ENCODE measurements around the gene SYNJ2. TPM values are rescaled to one million over a fixed set of nuclear protein-coding genes. Genes with fewer than 3 reads are reported as not detected.

The SYNJ2 gene
- total RNA-seq, 1 experiment from 2014 or later: 10.3 TPM

DNA sequence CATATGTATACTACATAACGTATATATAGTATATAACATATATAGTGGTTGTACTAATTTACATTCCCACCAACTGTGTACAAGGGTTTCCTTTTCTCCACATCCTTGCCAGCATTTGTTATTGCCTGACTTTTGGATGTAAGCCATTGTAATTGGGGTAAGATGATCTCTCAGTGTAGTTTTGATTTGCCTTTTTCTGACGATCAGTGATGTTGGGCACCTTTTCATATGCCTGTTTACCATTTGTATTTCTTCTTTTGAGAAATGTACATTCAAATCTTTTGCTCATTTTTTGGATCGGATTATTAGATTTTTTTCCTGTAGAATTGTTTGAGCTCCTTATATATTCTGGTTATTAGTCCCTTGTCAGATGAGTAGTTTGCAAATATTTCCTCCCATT, 11.4 kb downstream of the SYNJ2 start:
- CTCF ChIA-PET: interaction anchor here (0.6 to 0.7 kb wide), 2 partner anchors 16 to 230 kb away, joined by 3 read pairs; no protein-coding TSS in a partner anchor
- no TSS peak for BruUV-seq (replicated peaks)
- intact Hi-C loops (cut with micrococcal nuclease): no loop called here

GRCh38 chr6:157994125-157994795, 12.6 kb downstream of the SYNJ2 start:
- Mint-ChIP-seq H3K27ac (ENCODE audit: low read depth, unreplicated experiment) (no peak overlapping the region), H3K36me3 (ENCODE audit: insufficient read depth, unreplicated experiment) (no peaks in the 10 kb centered on the region), H3K4me1 (ENCODE audit: insufficient read depth, unreplicated experiment) (peaks cover 24% of the 10 kb centered on the region), H3K27me3 (ENCODE audit: insufficient read depth, unreplicated experiment) (no peaks in the 10 kb centered on the region), H3K4me3 (ENCODE audit: unreplicated experiment) (no peak overlapping the region), H3K9me3 (ENCODE audit: unreplicated experiment) (no peaks in the 10 kb centered on the region)
- no TSS peak for BruUV-seq (replicated peaks)
- ChIA-PET POLR2A (interaction anchor here (1.4 kb wide), 1 partner anchor 13 kb away, joined by 3 read pairs; the partner anchor contains the start of gene SYNJ2), CTCF (interaction anchor here (0.5 to 1.1 kb wide), 2 partner anchors 67 to 77 kb away, joined by 3 read pairs; no protein-coding TSS in a partner anchor)
- TF ChIP-seq CTCF (IDR thresholded peaks at IDR 0.05; ENCODE audit: unreplicated experiment): no peak
- DNase-seq (ENCODE audit: unreplicated experiment): no peak
- intact Hi-C loops (cut with micrococcal nuclease): no loop called here

More for the DNA sequence above, 11.4 kb downstream of the SYNJ2 start:
- POLR2A ChIA-PET: no interaction called here
- H3K9me3 Mint-ChIP-seq (ENCODE audit: unreplicated experiment): no peaks in the 10 kb centered on the region
- H3K4me3 Mint-ChIP-seq (ENCODE audit: unreplicated experiment): no peak overlapping the region
- no peaks in the 10 kb centered on the region for H3K36me3 Mint-ChIP-seq (ENCODE audit: insufficient read depth, unreplicated experiment)
- no peak for DNase-seq (ENCODE audit: unreplicated experiment)
- no peak for TF ChIP-seq CTCF (IDR thresholded peaks at IDR 0.05; ENCODE audit: unreplicated experiment)
- no peaks in the 10 kb centered on the region for H3K27me3 Mint-ChIP-seq (ENCODE audit: insufficient read depth, unreplicated experiment)
- no peak overlapping the region for H3K27ac Mint-ChIP-seq (ENCODE audit: low read depth, unreplicated experiment)
- peaks cover 24% of the 10 kb centered on the region for H3K4me1 Mint-ChIP-seq (ENCODE audit: insufficient read depth, unreplicated experiment)

DNA sequence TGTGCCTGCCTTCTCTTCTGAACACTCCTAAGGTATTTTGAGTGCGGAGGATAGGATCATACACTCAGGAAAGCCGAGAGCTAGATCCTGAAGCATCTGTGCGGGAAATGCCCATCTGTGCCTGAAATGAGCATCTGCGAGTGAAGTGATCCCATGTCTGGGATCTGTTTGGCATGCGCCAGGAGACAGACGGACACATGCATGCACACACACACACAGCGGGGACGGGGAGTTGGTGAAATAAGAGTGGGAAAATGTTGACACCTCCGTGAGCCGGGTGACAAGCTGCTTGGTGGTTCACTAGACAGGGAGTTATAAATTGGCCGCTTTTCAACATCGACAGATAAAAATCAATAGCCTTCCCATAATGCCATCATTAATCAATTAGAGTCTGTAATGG, 13.8 kb downstream of the SYNJ2 start:
- ChIA-PET POLR2A (interaction anchor here (1.4 kb wide), 1 partner anchor 14 kb away, joined by 3 read pairs; the partner anchor contains the start of gene SYNJ2), CTCF (interaction anchor here (1.1 kb wide), 1 partner anchor 76 kb away, joined by 3 read pairs; no protein-coding TSS in a partner anchor)
- DNase-seq (ENCODE audit: unreplicated experiment): no peak
- Mint-ChIP-seq H3K4me3 (ENCODE audit: unreplicated experiment) (no peak overlapping the region), H3K9me3 (ENCODE audit: unreplicated experiment) (no peaks in the 10 kb centered on the region), H3K4me1 (ENCODE audit: insufficient read depth, unreplicated experiment) (peaks cover 18% of the 10 kb centered on the region), H3K36me3 (ENCODE audit: insufficient read depth, unreplicated experiment) (no peaks in the 10 kb centered on the region), H3K27me3 (ENCODE audit: insufficient read depth, unreplicated experiment) (no peaks in the 10 kb centered on the region), H3K27ac (ENCODE audit: low read depth, unreplicated experiment) (no peak overlapping the region)
- TF ChIP-seq CTCF (IDR thresholded peaks at IDR 0.05; ENCODE audit: unreplicated experiment): no peak
- BruUV-seq (replicated peaks): no TSS peak
- intact Hi-C loops (cut with micrococcal nuclease): no loop called here

- Mint-ChIP-seq H3K4me3 (ENCODE audit: unreplicated experiment) (no peak overlapping the region), H3K27ac (ENCODE audit: low read depth, unreplicated experiment) (no peak overlapping the region)
These were observed 14.6 kb downstream of the SYNJ2 start for GRCh38 chr6:157996201-157996712.

More at GRCh38 chr6:157996201-157996712, 14.6 kb downstream of the SYNJ2 start:
- Mint-ChIP-seq H3K27me3 (ENCODE audit: insufficient read depth, unreplicated experiment) (no peaks in the 10 kb centered on the region), H3K9me3 (ENCODE audit: unreplicated experiment) (no peaks in the 10 kb centered on the region), H3K36me3 (ENCODE audit: insufficient read depth, unreplicated experiment) (no peaks in the 10 kb centered on the region), H3K4me1 (ENCODE audit: insufficient read depth, unreplicated experiment) (peaks cover 17% of the 10 kb centered on the region)
- no peak for DNase-seq (ENCODE audit: unreplicated experiment)
- BruUV-seq (replicated peaks): no TSS peak
- POLR2A ChIA-PET: no interaction called here
- intact Hi-C loops (cut with micrococcal nuclease): no loop called here
- no peak for TF ChIP-seq CTCF (IDR thresholded peaks at IDR 0.05; ENCODE audit: unreplicated experiment)
- CTCF ChIA-PET: no interaction called here

All from MCF 10A (cell line).